MCF 10A (cell line): ENCODE results near the gene HDAC10. TPM values are rescaled to one million over a fixed set of nuclear protein-coding genes. Genes with fewer than 3 reads are reported as not detected.

Source experiments
- BruUV-seq: library from RNA; stranded (reverse); fragments of 400-500 nt; replicated peaks from 2 replicates; lab custom pipeline; 2021; lab: Mats Ljungman, UMichigan
- CTCF ChIA-PET: fragments of 300-600 bp; sonication (Branson Sonifier 250); formaldehyde crosslinking; extraction: SDS; loops from one replicate; lab custom pipeline; 2021; ENCODE audit warnings: antibody characterized with exemption, inconsistent platforms; lab: Yijun Ruan, JAX
- POLR2A ChIA-PET: fragments of 300-600, 350-650 bp; sonication (Branson Sonifier 250); formaldehyde crosslinking; extraction: SDS; loops from one replicate; lab custom pipeline; 2020; ENCODE audit warnings: antibody characterized with exemption, inconsistent platforms; lab: Yijun Ruan, JAX
- DNase-seq: peaks from one replicate; pipeline ENCODE4 v3.0.0-alpha.2; 2018; ENCODE audit not compliant: unreplicated experiment
- H3K27ac Mint-ChIP-seq: one replicate; pipeline ENCODE4 v1.8.0; 2022; ENCODE audit warnings: mild to moderate bottlenecking, low read depth, mixed read lengths; ENCODE audit not compliant: unreplicated experiment
- H3K27me3 Mint-ChIP-seq: one replicate; pipeline ENCODE4 v1.8.0; 2022; ENCODE audit warnings: mixed read lengths; ENCODE audit not compliant: insufficient read depth, unreplicated experiment
- H3K36me3 Mint-ChIP-seq: one replicate; pipeline ENCODE4 v1.8.0; 2022; ENCODE audit warnings: mild to moderate bottlenecking, moderate library complexity, mixed read lengths; ENCODE audit not compliant: insufficient read depth, unreplicated experiment
- H3K4me1 Mint-ChIP-seq: one replicate; pipeline ENCODE4 v1.8.0; 2022; ENCODE audit warnings: mixed read lengths; ENCODE audit not compliant: insufficient read depth, unreplicated experiment
- H3K4me3 Mint-ChIP-seq: one replicate; pipeline ENCODE4 v1.8.0; 2022; ENCODE audit warnings: mild to moderate bottlenecking, moderate library complexity, mixed read lengths; ENCODE audit not compliant: unreplicated experiment
- H3K9me3 Mint-ChIP-seq: one replicate; pipeline ENCODE4 v1.8.0; 2022; ENCODE audit warnings: mixed read lengths; ENCODE audit not compliant: unreplicated experiment
- CTCF ChIP-seq: fragments of 200-600 bp; IDR thresholded peaks from one replicate; pipeline ENCODE4 v1.8.0; 2022; ENCODE audit warnings: antibody characterized with exemption, mild to moderate bottlenecking; ENCODE audit not compliant: unreplicated experiment
- intact Hi-C: fragments of 100-400 bp; cut with micrococcal nuclease; formaldehyde crosslinking; loops from 2 replicates; pipeline ENCODE4 v1.14.1; 2022
- total RNA-seq: library from RNA; stranded (reverse); gene quantifications from 2 replicates; pipeline ENCODE4 v1.2.3, GENCODE V29; 2022

Gene HDAC10
- total RNA-seq, 1 experiment from 2014 or later = 27.5 TPM

- H3K27me3 Mint-ChIP-seq = no peaks in the 10 kb centered on the region
- H3K36me3 Mint-ChIP-seq = peaks cover 92% of the 10 kb centered on the region
- CTCF ChIA-PET = interaction anchor here (0.5 to 0.9 kb wide), 3 partner anchors 14 to 63 kb away, joined by 3 to 4 read pairs (median 3); no protein-coding TSS in a partner anchor
Measured at GRCh38 chr22:50278956-50279619, 28.0 kb upstream of the HDAC10 start.

GRCh38 chr22:50278461-50278860 lies 27.4 kb upstream of the HDAC10 start:
- POLR2A ChIA-PET = interaction anchor here (1.5 kb wide), 1 partner anchor 27 kb away, joined by 3 read pairs; no protein-coding TSS in a partner anchor
- Mint-ChIP-seq H3K36me3 (peaks cover 92% of the 10 kb centered on the region), H3K27me3 (no peaks in the 10 kb centered on the region), H3K27ac (no peak overlapping the region), H3K4me3 (no peak overlapping the region), H3K4me1 (peaks cover 10% of the 10 kb centered on the region), H3K9me3 (no peaks in the 10 kb centered on the region)
- CTCF ChIA-PET = interaction anchor here (0.5 kb wide), 1 partner anchor 63 kb away, joined by 4 read pairs; no protein-coding TSS in a partner anchor
- intact Hi-C loops = no loop called here
- no peak for TF ChIP-seq CTCF
- BruUV-seq = no TSS peak
- DNase-seq = no peak

More at GRCh38 chr22:50278956-50279619, 28.0 kb upstream of the HDAC10 start:
- Mint-ChIP-seq H3K4me1 (peaks cover 6% of the 10 kb centered on the region), H3K4me3 (no peak overlapping the region), H3K9me3 (no peaks in the 10 kb centered on the region), H3K27ac (no peak overlapping the region)
- BruUV-seq = no TSS peak
- TF ChIP-seq CTCF = no peak
- intact Hi-C loops = no loop called here
- DNase-seq = no peak
- POLR2A ChIA-PET = interaction anchor here (1.3 to 1.5 kb wide), 2 partner anchors 26 to 47 kb away, joined by 3 read pairs; partner anchors contain the start of gene DENND6B

- intact Hi-C loops = no loop called here
- TF ChIP-seq CTCF = no peak
- no peak overlapping the region for H3K27ac Mint-ChIP-seq
- ChIA-PET CTCF (interaction anchor here (2.5 kb wide), 1 partner anchor 64 kb away, joined by 11 read pairs; no protein-coding TSS in a partner anchor), POLR2A (no interaction called here)
- H3K4me1 Mint-ChIP-seq = peaks cover 10% of the 10 kb centered on the region
- H3K36me3 Mint-ChIP-seq = peaks cover 85% of the 10 kb centered on the region
- no peaks in the 10 kb centered on the region for H3K9me3 Mint-ChIP-seq
- no peak overlapping the region for H3K4me3 Mint-ChIP-seq
- no peak for DNase-seq
- H3K27me3 Mint-ChIP-seq = no peaks in the 10 kb centered on the region
- BruUV-seq = no TSS peak
Measured at GRCh38 chr22:50277761-50278160, 26.7 kb upstream of the HDAC10 start.

- intact Hi-C loops = no loop called here
- H3K9me3 Mint-ChIP-seq = no peaks in the 10 kb centered on the region
- CTCF ChIA-PET = interaction anchor here (0.8 to 5.4 kb wide), 14 partner anchors 8 to 65 kb away, joined by 3 to 38 read pairs (median 6); partner anchors contain the start of genes DENND6B and MAPK12
- BruUV-seq = no TSS peak
- no peak overlapping the region for H3K4me3 Mint-ChIP-seq
- POLR2A ChIA-PET = interaction anchor here (1.3 kb wide), 1 partner anchor 31 kb away, joined by 4 read pairs; no protein-coding TSS in a partner anchor
- peak; percentile 64 for TF ChIP-seq CTCF
- DNase-seq = no peak
- H3K36me3 Mint-ChIP-seq = peaks cover 68% of the 10 kb centered on the region
- peaks cover 6% of the 10 kb centered on the region for H3K4me1 Mint-ChIP-seq
- no peaks in the 10 kb centered on the region for H3K27me3 Mint-ChIP-seq
- no peak overlapping the region for H3K27ac Mint-ChIP-seq
Measured at GRCh38 chr22:50276143-50276542, 25.1 kb upstream of the HDAC10 start.
